ENCODE results near the gene RORB. TPM values are rescaled to one million over a fixed set of nuclear protein-coding genes. Genes with fewer than 3 reads are reported as not detected.

The RORB gene
- total RNA-seq, 1 donor from 2014 or later, result not detected

GRCh38 chr9:74478606-74479005 is 18.5 kb upstream of the RORB start:
- TF ChIP-seq CTCF (IDR thresholded peaks at IDR 0.05; ENCODE audit: unreplicated experiment), result no peak
- H3K36me3 Mint-ChIP-seq (ENCODE audit: insufficient read depth), result no peaks in the 10 kb centered on the region
- H3K27me3 Mint-ChIP-seq, result no peaks in the 10 kb centered on the region
- H3K9me3 Mint-ChIP-seq (ENCODE audit: low read depth), result peaks cover 10% of the 10 kb centered on the region
- no peak for DNase-seq (ENCODE audit: low spot score, unreplicated experiment)
- H3K4me1 Mint-ChIP-seq (ENCODE audit: low read depth), result no peaks in the 10 kb centered on the region
- H3K27ac Mint-ChIP-seq, result no peak overlapping the region
- no peak overlapping the region for H3K4me3 Mint-ChIP-seq (ENCODE audit: low read depth)

GRCh38 chr9:74479711-74480110 is 17.4 kb upstream of the RORB start:
- Mint-ChIP-seq H3K4me1 (ENCODE audit: low read depth) (no peaks in the 10 kb centered on the region), H3K9me3 (ENCODE audit: low read depth) (peaks cover 10% of the 10 kb centered on the region), H3K27me3 (no peaks in the 10 kb centered on the region), H3K27ac (no peak overlapping the region), H3K4me3 (ENCODE audit: low read depth) (no peak overlapping the region), H3K36me3 (ENCODE audit: insufficient read depth) (no peaks in the 10 kb centered on the region)
- no peak for TF ChIP-seq CTCF (IDR thresholded peaks at IDR 0.05; ENCODE audit: unreplicated experiment)
- DNase-seq (ENCODE audit: low spot score, unreplicated experiment), result no peak

GRCh38 chr9:74487395-74487794 is 9.7 kb upstream of the RORB start:
- no peak for TF ChIP-seq CTCF (IDR thresholded peaks at IDR 0.05; ENCODE audit: unreplicated experiment)
- H3K36me3 Mint-ChIP-seq (ENCODE audit: insufficient read depth), result no peaks in the 10 kb centered on the region
- no peaks in the 10 kb centered on the region for H3K4me1 Mint-ChIP-seq (ENCODE audit: low read depth)
- H3K4me3 Mint-ChIP-seq (ENCODE audit: low read depth), result no peak overlapping the region
- no peaks in the 10 kb centered on the region for H3K9me3 Mint-ChIP-seq (ENCODE audit: low read depth)
- peaks cover 18% of the 10 kb centered on the region for H3K27me3 Mint-ChIP-seq
- H3K27ac Mint-ChIP-seq, result no peak overlapping the region
- no peak for DNase-seq (ENCODE audit: low spot score, unreplicated experiment)

GRCh38 chr9:74493512-74493911 is 3.6 kb upstream of the RORB start:
- H3K27me3 Mint-ChIP-seq, result peaks cover 60% of the 10 kb centered on the region
- H3K36me3 Mint-ChIP-seq (ENCODE audit: insufficient read depth), result no peaks in the 10 kb centered on the region
- H3K27ac Mint-ChIP-seq, result no peak overlapping the region
- no peak for DNase-seq (ENCODE audit: low spot score, unreplicated experiment)
- no peak overlapping the region for H3K4me3 Mint-ChIP-seq (ENCODE audit: low read depth)
- TF ChIP-seq CTCF (IDR thresholded peaks at IDR 0.05; ENCODE audit: unreplicated experiment), result no peak
- H3K9me3 Mint-ChIP-seq (ENCODE audit: low read depth), result no peaks in the 10 kb centered on the region
- peaks cover 11% of the 10 kb centered on the region for H3K4me1 Mint-ChIP-seq (ENCODE audit: low read depth)

GRCh38 chr9:74494490-74494889 is 2.6 kb upstream of the RORB start:
- Mint-ChIP-seq H3K4me1 (ENCODE audit: low read depth) (peaks cover 15% of the 10 kb centered on the region), H3K4me3 (ENCODE audit: low read depth) (no peak overlapping the region), H3K27me3 (peaks cover 66% of the 10 kb centered on the region), H3K9me3 (ENCODE audit: low read depth) (no peaks in the 10 kb centered on the region), H3K36me3 (ENCODE audit: insufficient read depth) (no peaks in the 10 kb centered on the region), H3K27ac (no peak overlapping the region)
- DNase-seq (ENCODE audit: low spot score, unreplicated experiment), result no peak
- TF ChIP-seq CTCF (IDR thresholded peaks at IDR 0.05; ENCODE audit: unreplicated experiment), result no peak

Data from progenitor cell of endocrine pancreas (in vitro differentiated cells).